Measurements from ENCODE around the gene CUX1. TPM values are rescaled to one million over a fixed set of nuclear protein-coding genes. Genes with fewer than 3 reads are reported as not detected.

The CUX1 gene
- total and polyA plus RNA-seq, 7 experiments from 2014 or later = 10.1 to 81.6 (median 42.5) TPM

GRCh38 chr7:102107474-102108104 lies 290.2 kb downstream of the CUX1 start:
- ChIA-PET POLR2A (no interaction called here), CTCF (no interaction called here)
- peaks cover 0 to 2% (median 0%) of the 10 kb centered on the region in 7 donors for H3K4me1 Mint-ChIP-seq
- H3K9me3 Mint-ChIP-seq = no peaks in the 10 kb centered on the region
- Histone ChIP-seq H3K27ac (ENCODE audit: low read depth, low read length) (no peak overlapping the region), H3K27me3 (ENCODE audit: control insufficient read depth in 2 of 2, insufficient read depth in 2 of 2, low read length in 2 of 2) (no peaks in the 10 kb centered on the region), H3K4me1 (ENCODE audit: control insufficient read depth in 2 of 2, insufficient read depth in 2 of 2, low read length in 2 of 2) (no peaks in the 10 kb centered on the region), H3K4me3 (ENCODE audit: low read length) (no peak overlapping the region), H3K9me3 (ENCODE audit: control insufficient read depth in 2 of 3, low read length in 3 of 3) (no peaks in the 10 kb centered on the region), H3K36me3 (ENCODE audit: control insufficient read depth in 2 of 3, insufficient read depth in 3 of 3, low read length in 3 of 3) (peaks cover 0 to 30% (median 0%) of the 10 kb centered on the region in 3 experiments)
- H3K36me3 Mint-ChIP-seq = peaks cover 0 to 38% (median 12%) of the 10 kb centered on the region in 5 donors
- H3K27ac Mint-ChIP-seq = no peak overlapping the region
- no peak for DNase-seq
- H3K27me3 Mint-ChIP-seq = no peaks in the 10 kb centered on the region
- ATAC-seq = no peak
- no peak overlapping the region for H3K4me3 Mint-ChIP-seq
- intact Hi-C loops (cut with micrococcal nuclease) = loop anchor here in 1 of 2 donors (10.0 kb wide), 1 partner anchor 293 kb away; the partner anchor contains the start of gene CUX1

- H3K4me1 ChIP-seq (ENCODE audit: control insufficient read depth in 2 of 2, insufficient read depth in 2 of 2, low read length in 2 of 2) = no peaks in the 10 kb centered on the region
- no peak overlapping the region for H3K4me3 ChIP-seq (ENCODE audit: low read length)
- intact Hi-C loops (cut with micrococcal nuclease) = no loop called here
- H3K27ac Mint-ChIP-seq = no peak overlapping the region
- H3K4me1 Mint-ChIP-seq = peaks cover 0 to 2% (median 0%) of the 10 kb centered on the region in 7 donors
- no peak overlapping the region for H3K4me3 Mint-ChIP-seq
- H3K36me3 ChIP-seq (ENCODE audit: control insufficient read depth in 2 of 3, insufficient read depth in 3 of 3, low read length in 3 of 3) = peaks cover 0 to 42% (median 0%) of the 10 kb centered on the region in 3 experiments
- H3K36me3 Mint-ChIP-seq = peaks cover 1 to 38% (median 18%) of the 10 kb centered on the region in 5 donors
- CTCF ChIA-PET = no interaction called here
- no peak for ATAC-seq
- no peaks in the 10 kb centered on the region for H3K27me3 ChIP-seq (ENCODE audit: control insufficient read depth in 2 of 2, insufficient read depth in 2 of 2, low read length in 2 of 2)
- H3K27me3 Mint-ChIP-seq = no peaks in the 10 kb centered on the region
- no peak for DNase-seq
- POLR2A ChIA-PET = no interaction called here
- H3K27ac ChIP-seq (ENCODE audit: low read depth, low read length) = no peak overlapping the region
- H3K9me3 Mint-ChIP-seq = no peaks in the 10 kb centered on the region
- no peaks in the 10 kb centered on the region for H3K9me3 ChIP-seq (ENCODE audit: control insufficient read depth in 2 of 3, low read length in 3 of 3)
Measured at GRCh38 chr7:102111061-102112041, 293.9 kb downstream of the CUX1 start.

GRCh38 chr7:102115181-102115580 lies 297.8 kb downstream of the CUX1 start:
- DNase-seq (no peak), ATAC-seq (no peak)
- Mint-ChIP-seq H3K9me3 (no peaks in the 10 kb centered on the region), H3K4me3 (no peak overlapping the region), H3K4me1 (no peaks in the 10 kb centered on the region), H3K27ac (no peak overlapping the region), H3K27me3 (no peaks in the 10 kb centered on the region), H3K36me3 (peaks cover 1 to 58% (median 28%) of the 10 kb centered on the region in 5 donors)
- Histone ChIP-seq H3K4me3 (ENCODE audit: low read length) (no peak overlapping the region), H3K9me3 (ENCODE audit: control insufficient read depth in 2 of 3, low read length in 3 of 3) (no peaks in the 10 kb centered on the region), H3K4me1 (ENCODE audit: control insufficient read depth in 2 of 2, insufficient read depth in 2 of 2, low read length in 2 of 2) (no peaks in the 10 kb centered on the region), H3K27ac (ENCODE audit: low read depth, low read length) (no peak overlapping the region), H3K27me3 (ENCODE audit: control insufficient read depth in 2 of 2, insufficient read depth in 2 of 2, low read length in 2 of 2) (no peaks in the 10 kb centered on the region), H3K36me3 (ENCODE audit: control insufficient read depth in 2 of 3, insufficient read depth in 3 of 3, low read length in 3 of 3) (peaks cover 0 to 41% (median 0%) of the 10 kb centered on the region in 3 experiments)
- intact Hi-C loops (cut with micrococcal nuclease) = no loop called here
- POLR2A ChIA-PET = no interaction called here
- CTCF ChIA-PET = no interaction called here

DNA sequence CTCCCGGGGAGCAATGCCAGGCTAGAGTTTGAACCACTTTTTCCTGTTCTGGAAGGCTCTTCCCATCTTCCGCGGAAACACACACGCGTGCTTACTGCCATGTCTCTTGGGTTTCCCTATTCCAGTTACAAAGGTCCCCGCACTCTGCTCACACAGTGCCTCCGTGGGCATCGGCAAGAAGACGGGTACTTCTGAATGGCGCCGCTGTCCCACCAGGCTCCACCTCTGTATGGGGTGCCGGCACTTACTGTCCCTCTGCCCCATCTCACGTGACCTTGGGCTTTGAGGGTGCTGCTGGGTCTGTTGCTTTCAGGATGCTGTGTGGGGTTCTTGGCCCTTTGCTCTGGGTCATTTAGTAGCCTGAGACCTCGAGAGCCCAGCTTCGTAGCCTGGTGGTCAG lies 298.5 kb downstream of the CUX1 start:
- no peak for DNase-seq
- Mint-ChIP-seq H3K4me1 (peaks cover 0 to 4% (median 0%) of the 10 kb centered on the region in 7 donors), H3K9me3 (no peaks in the 10 kb centered on the region), H3K4me3 (no peak overlapping the region), H3K27ac (no peak overlapping the region), H3K36me3 (peaks cover 1 to 62% (median 28%) of the 10 kb centered on the region in 5 donors), H3K27me3 (no peaks in the 10 kb centered on the region)
- Histone ChIP-seq H3K9me3 (ENCODE audit: control insufficient read depth in 2 of 3, low read length in 3 of 3) (no peaks in the 10 kb centered on the region), H3K4me1 (ENCODE audit: control insufficient read depth in 2 of 2, insufficient read depth in 2 of 2, low read length in 2 of 2) (no peaks in the 10 kb centered on the region), H3K4me3 (ENCODE audit: low read length) (no peak overlapping the region), H3K27ac (ENCODE audit: low read depth, low read length) (no peak overlapping the region), H3K27me3 (ENCODE audit: control insufficient read depth in 2 of 2, insufficient read depth in 2 of 2, low read length in 2 of 2) (no peaks in the 10 kb centered on the region), H3K36me3 (ENCODE audit: control insufficient read depth in 2 of 3, insufficient read depth in 3 of 3, low read length in 3 of 3) (peaks cover 0 to 41% (median 0%) of the 10 kb centered on the region in 3 experiments)
- no peak for ATAC-seq
- POLR2A ChIA-PET = no interaction called here
- CTCF ChIA-PET = no interaction called here
- intact Hi-C loops (cut with micrococcal nuclease) = no loop called here

- Histone ChIP-seq H3K4me1 (ENCODE audit: control insufficient read depth in 2 of 2, insufficient read depth in 2 of 2, low read length in 2 of 2) (no peaks in the 10 kb centered on the region), H3K36me3 (ENCODE audit: control insufficient read depth in 2 of 3, insufficient read depth in 3 of 3, low read length in 3 of 3) (peaks cover 0 to 36% (median 0%) of the 10 kb centered on the region in 3 experiments), H3K9me3 (ENCODE audit: control insufficient read depth in 2 of 3, low read length in 3 of 3) (no peaks in the 10 kb centered on the region), H3K4me3 (ENCODE audit: low read length) (no peak overlapping the region), H3K27me3 (ENCODE audit: control insufficient read depth in 2 of 2, insufficient read depth in 2 of 2, low read length in 2 of 2) (no peaks in the 10 kb centered on the region), H3K27ac (ENCODE audit: low read depth, low read length) (no peak overlapping the region)
- H3K36me3 Mint-ChIP-seq = peaks cover 1 to 53% (median 27%) of the 10 kb centered on the region in 5 donors
- H3K27ac Mint-ChIP-seq = no peak overlapping the region
- H3K27me3 Mint-ChIP-seq = no peaks in the 10 kb centered on the region
- ATAC-seq = no peak
- intact Hi-C loops (cut with micrococcal nuclease) = no loop called here
- no peaks in the 10 kb centered on the region for H3K9me3 Mint-ChIP-seq
- peaks cover 0 to 13% (median 6%) of the 10 kb centered on the region in 7 donors for H3K4me1 Mint-ChIP-seq
- no peak for DNase-seq
- POLR2A ChIA-PET = no interaction called here
- H3K4me3 Mint-ChIP-seq = no peak overlapping the region
- CTCF ChIA-PET = no interaction called here
Measured at GRCh38 chr7:102117743-102118142, 300.3 kb downstream of the CUX1 start.

DNA sequence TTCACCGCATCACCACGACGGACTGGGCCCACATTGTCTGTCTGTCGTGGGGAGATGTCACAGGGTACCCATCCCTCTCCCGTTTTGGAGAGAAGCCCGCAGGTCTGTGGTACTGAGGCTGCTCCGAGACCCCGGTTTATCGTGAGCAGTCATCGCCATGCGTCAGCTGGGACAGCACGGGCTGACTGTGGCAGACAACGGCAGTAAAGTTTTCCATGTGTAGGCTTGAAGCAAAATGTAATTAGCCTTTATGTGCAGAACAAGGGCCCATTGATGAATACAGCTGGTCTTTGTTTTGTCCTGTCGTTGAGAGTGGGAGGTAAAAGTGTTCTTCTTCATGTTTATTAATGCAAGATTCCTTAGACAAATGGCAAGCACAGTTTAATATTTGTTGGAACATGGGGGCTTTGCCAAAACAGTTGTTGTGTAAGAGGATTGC lies 301.8 kb downstream of the CUX1 start:
- intact Hi-C loops (cut with micrococcal nuclease) = no loop called here
- Mint-ChIP-seq H3K27me3 (no peaks in the 10 kb centered on the region), H3K4me3 (no peak overlapping the region), H3K4me1 (peaks cover 0 to 16% (median 6%) of the 10 kb centered on the region in 7 donors), H3K27ac (no peak overlapping the region), H3K9me3 (no peaks in the 10 kb centered on the region), H3K36me3 (peaks cover 1 to 49% (median 27%) of the 10 kb centered on the region in 5 donors)
- ChIA-PET CTCF (no interaction called here), POLR2A (interaction anchor here (0.5 kb wide), 1 partner anchor 485 kb away, joined by 3 read pairs; no protein-coding TSS in a partner anchor)
- Histone ChIP-seq H3K36me3 (ENCODE audit: control insufficient read depth in 2 of 3, insufficient read depth in 3 of 3, low read length in 3 of 3) (peaks cover 0 to 27% (median 0%) of the 10 kb centered on the region in 3 experiments), H3K4me3 (ENCODE audit: low read length) (no peak overlapping the region), H3K9me3 (ENCODE audit: control insufficient read depth in 2 of 3, low read length in 3 of 3) (no peaks in the 10 kb centered on the region), H3K27me3 (ENCODE audit: control insufficient read depth in 2 of 2, insufficient read depth in 2 of 2, low read length in 2 of 2) (no peaks in the 10 kb centered on the region), H3K27ac (ENCODE audit: low read depth, low read length) (no peak overlapping the region), H3K4me1 (ENCODE audit: control insufficient read depth in 2 of 2, insufficient read depth in 2 of 2, low read length in 2 of 2) (no peaks in the 10 kb centered on the region)
- ATAC-seq = no peak
- DNase-seq = no peak
